ENCODE measurements around the gene DLGAP4. TPM values are rescaled to one million over a fixed set of nuclear protein-coding genes. Genes with fewer than 3 reads are reported as not detected.

DLGAP4 gene
- total and polyA plus RNA-seq, 2 of the 13 experiments (the other 11 are each of a cell fraction or from before 2014, with no cell fraction given), result 15.2 to 26.7 TPM

DNA sequence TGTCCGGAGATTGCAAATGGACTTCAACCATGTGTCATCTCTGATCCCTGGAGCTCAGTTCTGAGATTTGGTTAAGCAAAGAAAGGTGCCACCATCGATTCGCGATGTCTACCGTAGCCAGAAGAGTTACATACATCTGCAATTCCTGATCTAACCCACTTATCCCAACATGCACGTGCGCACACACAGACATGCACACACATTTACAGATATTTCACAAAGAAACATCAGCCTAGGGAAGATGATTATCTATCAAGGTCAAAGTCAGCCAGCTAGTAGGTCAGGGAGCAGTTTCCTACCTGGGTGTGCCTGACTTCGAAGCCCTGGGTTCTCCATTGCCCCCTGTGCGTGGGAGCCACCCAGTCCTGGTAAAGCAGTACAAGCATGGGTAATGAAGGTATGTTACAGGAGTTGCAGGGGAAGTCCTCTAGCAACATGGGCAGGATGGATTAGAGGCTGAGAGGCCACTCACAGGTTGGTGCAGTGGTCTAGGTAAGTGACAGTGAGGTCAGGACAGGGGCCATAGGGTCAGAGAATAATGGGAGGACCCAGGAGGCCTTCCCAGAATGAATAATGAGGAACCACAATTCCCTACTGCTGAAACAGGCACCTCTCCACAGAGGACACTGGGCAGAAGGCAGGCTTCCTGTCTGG lies 150.0 kb downstream of the DLGAP4 start (continued):
- TF ChIP-seq ZNF292 (CRISPR knock-in tag; IDR thresholded peaks at IDR 0.05; ENCODE audit: borderline replicate concordance, low read depth) (peak; percentile 13; the same call in 1 of the 2 replicates), SAFB2 (CRISPR knock-in tag; IDR thresholded peaks at IDR 0.05; ENCODE audit: borderline replicate concordance, low read depth) (no peak), RFXAP (CRISPR knock-in tag; IDR thresholded peaks at IDR 0.05; ENCODE audit: borderline replicate concordance) (no peak), ISL2 (CRISPR knock-in tag; IDR thresholded peaks at IDR 0.05) (no peak), SKIL (CRISPR knock-in tag; IDR thresholded peaks at IDR 0.05; ENCODE audit: borderline replicate concordance) (peak; percentile 43; the same call in 1 of the 2 replicates), MEF2D (CRISPR knock-in tag; IDR thresholded peaks at IDR 0.05) (no peak), SRSF9 (IDR thresholded peaks at IDR 0.05; ENCODE audit: borderline replicate concordance, insufficient read depth, low read depth, low read length, poor library complexity, severe bottlenecking) (no peak), KLF6 (CRISPR knock-in tag; IDR thresholded peaks at IDR 0.05) (no peak), ZNF253 (CRISPR knock-in tag; IDR thresholded peaks at IDR 0.05; ENCODE audit: borderline replicate concordance) (no peak), CBX5 (CRISPR knock-in tag; IDR thresholded peaks at IDR 0.05; ENCODE audit: borderline replicate concordance) (no peak), KDM5B (CRISPR knock-in tag; IDR thresholded peaks at IDR 0.05; ENCODE audit: borderline replicate concordance) (no peak), LCORL (IDR thresholded peaks at IDR 0.05) (no peak), LCORL (CRISPR knock-in tag; IDR thresholded peaks at IDR 0.05) (0 out of 2 replicates have a peak, but pooled peaks have one; percentile 34), HDAC6 (IDR thresholded peaks at IDR 0.05; ENCODE audit: low read depth, low read length) (no peak), ZNF589 (CRISPR knock-in tag; conservative IDR thresholded peaks at IDR 0.05) (no peak; the same call in 1 of the 2 replicates), THRA (CRISPR knock-in tag; IDR thresholded peaks at IDR 0.05; ENCODE audit: borderline replicate concordance) (no peak), ZC3H13 (CRISPR knock-in tag; IDR thresholded peaks at IDR 0.05) (no peak)
- TF ChIP-seq, protein P1, sequence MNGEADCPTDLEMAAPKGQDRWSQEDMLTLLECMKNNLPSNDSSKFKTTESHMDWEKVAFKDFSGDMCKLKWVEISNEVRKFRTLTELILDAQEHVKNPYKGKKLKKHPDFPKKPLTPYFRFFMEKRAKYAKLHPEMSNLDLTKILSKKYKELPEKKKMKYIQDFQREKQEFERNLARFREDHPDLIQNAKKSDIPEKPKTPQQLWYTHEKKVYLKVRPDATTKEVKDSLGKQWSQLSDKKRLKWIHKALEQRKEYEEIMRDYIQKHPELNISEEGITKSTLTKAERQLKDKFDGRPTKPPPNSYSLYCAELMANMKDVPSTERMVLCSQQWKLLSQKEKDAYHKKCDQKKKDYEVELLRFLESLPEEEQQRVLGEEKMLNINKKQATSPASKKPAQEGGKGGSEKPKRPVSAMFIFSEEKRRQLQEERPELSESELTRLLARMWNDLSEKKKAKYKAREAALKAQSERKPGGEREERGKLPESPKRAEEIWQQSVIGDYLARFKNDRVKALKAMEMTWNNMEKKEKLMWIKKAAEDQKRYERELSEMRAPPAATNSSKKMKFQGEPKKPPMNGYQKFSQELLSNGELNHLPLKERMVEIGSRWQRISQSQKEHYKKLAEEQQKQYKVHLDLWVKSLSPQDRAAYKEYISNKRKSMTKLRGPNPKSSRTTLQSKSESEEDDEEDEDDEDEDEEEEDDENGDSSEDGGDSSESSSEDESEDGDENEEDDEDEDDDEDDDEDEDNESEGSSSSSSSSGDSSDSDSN (CRISPR knock-in tag; IDR thresholded peaks at IDR 0.05), result no peak

Measured in HepG2 (cell line).